ENCODE results near the gene XBP1. TPM values are rescaled to one million over a fixed set of nuclear protein-coding genes. Genes with fewer than 3 reads are reported as not detected.
"Not testable (repeated sequence)": the region's sequence is repeated elsewhere in the genome, so short reads cannot be mapped to it uniquely, and the experiment has no call there.

Gene XBP1
- total RNA-seq, 4 donors from 2014 or later: 66.0 to 403 (median 115) TPM

- H3K27ac ChIP-seq: no peak overlapping the region
Measured at GRCh38 chr22:28808716-28809355, 8.5 kb upstream of the XBP1 start.

GRCh38 chr22:28805426-28805825 lies 5.1 kb upstream of the XBP1 start:
- H3K27me3 ChIP-seq; in situ Hi-C loops (cut with MboI; ENCODE audit: low sequenced_read_pairs in 4 of 4); DNase-seq; H3K9me3 ChIP-seq; H3K4me3 ChIP-seq; H3K36me3 ChIP-seq; intact Hi-C loops (cut with DNase I; ENCODE audit: low total_unique reads); ATAC-seq; H3K27ac ChIP-seq: not testable (repeated sequence)
- H3K4me1 ChIP-seq: peaks cover 10 to 15% of the 10 kb centered on the region in 2 donors

More at GRCh38 chr22:28808716-28809355, 8.5 kb upstream of the XBP1 start:
- Histone ChIP-seq H3K4me3 (no peak overlapping the region), H3K27me3 (no peaks in the 10 kb centered on the region), H3K9me3 (no peaks in the 10 kb centered on the region), H3K4me1 (peaks cover 0 to 11% of the 10 kb centered on the region in 2 donors), H3K36me3 (no peaks in the 10 kb centered on the region)
- in situ Hi-C loops (cut with MboI; ENCODE audit: low sequenced_read_pairs in 4 of 4): no loop called here
- no peak for TF ChIP-seq POLR2A (IDR thresholded peaks at IDR 0.05)
- no peak for TF ChIP-seq CTCF (IDR thresholded peaks at IDR 0.05 in 4 of 5, conservative IDR thresholded peaks at IDR 0.05 in 1 of 5)
- no peak for ATAC-seq
- intact Hi-C loops (cut with DNase I; ENCODE audit: low total_unique reads): no loop called here
- no peak for DNase-seq

GRCh38 chr22:28802595-28803123 lies 2.3 kb upstream of the XBP1 start:
- in situ Hi-C loops (cut with MboI; ENCODE audit: low sequenced_read_pairs in 4 of 4) (no loop called here), intact Hi-C loops (cut with DNase I; ENCODE audit: low total_unique reads) (loop anchor here (5.0 kb wide), 2 partner anchors 230 to 800 kb away; partner anchors contain the start of gene NF2)
- H3K4me1 ChIP-seq: peaks cover 25 to 27% of the 10 kb centered on the region in 2 donors
- H3K27me3 ChIP-seq: no peaks in the 10 kb centered on the region
- H3K27ac ChIP-seq: peak overlapping the region in 3 of 4 donors; percentile 10 to 99 (median 30)
- no peaks in the 10 kb centered on the region for H3K9me3 ChIP-seq
- no peak for ATAC-seq
- H3K4me3 ChIP-seq: no peak overlapping the region
- peaks cover 0 to 4% of the 10 kb centered on the region in 2 donors for H3K36me3 ChIP-seq
- no peak for TF ChIP-seq POLR2A (IDR thresholded peaks at IDR 0.05)
- TF ChIP-seq CTCF (IDR thresholded peaks at IDR 0.05 in 4 of 5, conservative IDR thresholded peaks at IDR 0.05 in 1 of 5): no peak
- no peak for DNase-seq

GRCh38 chr22:28801845-28802594 lies 1.7 kb upstream of the XBP1 start:
- in situ Hi-C loops (cut with MboI; ENCODE audit: low sequenced_read_pairs in 4 of 4) (no loop called here), intact Hi-C loops (cut with DNase I; ENCODE audit: low total_unique reads) (loop anchor here (2.0 to 5.0 kb wide), 3 partner anchors 177 to 800 kb away; partner anchors contain the start of gene NF2)
- Histone ChIP-seq H3K27ac (peak overlapping the region; percentile 10 to 99 (median 64)), H3K9me3 (no peaks in the 10 kb centered on the region), H3K36me3 (peaks cover 0 to 10% of the 10 kb centered on the region in 2 donors), H3K4me1 (peaks cover 25 to 34% of the 10 kb centered on the region in 2 donors), H3K4me3 (peak overlapping the region in 3 of 4 donors; percentile 84 to 90 (median 89)), H3K27me3 (no peaks in the 10 kb centered on the region)
- ATAC-seq (no peak), DNase-seq (no peak)
- TF ChIP-seq POLR2A (IDR thresholded peaks at IDR 0.05) (no peak), CTCF (IDR thresholded peaks at IDR 0.05 in 4 of 5, conservative IDR thresholded peaks at IDR 0.05 in 1 of 5) (no peak)

Data from gastrocnemius medialis (tissue), 4 donors.